RKO (cell line): ENCODE measurements around the gene PGLYRP2.

Experiments used
- DNase-seq: peaks from one replicate; pipeline ENCODE4 v3.0.0-alpha.2; 2016; ENCODE audit warnings: low spot score

PGLYRP2 gene

DNA sequence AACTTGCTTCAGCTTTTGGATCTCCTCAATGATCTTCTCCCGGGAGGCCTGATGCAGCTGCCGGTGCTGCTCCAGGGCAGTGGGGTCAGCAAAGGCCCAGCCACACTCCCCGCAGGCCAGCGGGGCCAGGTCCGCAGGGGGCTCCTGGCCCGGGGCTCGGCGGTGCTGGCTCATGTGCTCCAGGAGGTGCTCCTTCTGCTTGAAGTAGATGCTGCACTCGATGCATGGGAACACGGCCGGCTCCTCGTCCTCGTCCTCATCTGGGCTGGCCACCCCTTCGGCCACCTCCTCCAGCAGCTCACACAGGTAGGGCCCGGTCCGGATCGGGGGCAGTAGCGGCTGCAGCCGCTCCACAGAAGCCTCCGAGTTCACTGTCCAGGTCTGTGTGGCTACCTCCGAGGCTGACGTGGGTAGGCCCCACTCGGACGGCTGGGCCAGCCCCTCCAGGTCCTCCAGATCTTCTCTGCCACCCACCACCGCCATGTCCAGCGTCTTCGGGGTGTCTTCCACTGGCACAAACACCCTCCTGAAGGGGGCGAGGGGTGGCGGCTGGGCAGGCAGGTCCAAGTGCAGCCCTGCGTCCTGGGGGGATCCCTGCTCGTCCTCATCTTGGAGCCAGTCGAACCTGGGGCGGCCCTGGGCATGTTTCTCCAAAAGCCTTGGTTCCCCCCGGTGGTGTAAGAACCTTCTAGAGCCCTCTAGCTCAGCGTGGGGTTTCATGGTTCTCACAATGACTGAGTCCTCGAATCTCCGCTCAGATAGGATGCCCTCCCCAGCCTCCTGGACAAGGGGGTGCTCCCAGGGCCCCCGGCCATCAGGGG, 39.3 kb downstream of the PGLYRP2 start:
- no peak for DNase-seq

GRCh38 chr19:15439078-15439799, 40.1 kb downstream of the PGLYRP2 start:
- no peak for DNase-seq

DNA sequence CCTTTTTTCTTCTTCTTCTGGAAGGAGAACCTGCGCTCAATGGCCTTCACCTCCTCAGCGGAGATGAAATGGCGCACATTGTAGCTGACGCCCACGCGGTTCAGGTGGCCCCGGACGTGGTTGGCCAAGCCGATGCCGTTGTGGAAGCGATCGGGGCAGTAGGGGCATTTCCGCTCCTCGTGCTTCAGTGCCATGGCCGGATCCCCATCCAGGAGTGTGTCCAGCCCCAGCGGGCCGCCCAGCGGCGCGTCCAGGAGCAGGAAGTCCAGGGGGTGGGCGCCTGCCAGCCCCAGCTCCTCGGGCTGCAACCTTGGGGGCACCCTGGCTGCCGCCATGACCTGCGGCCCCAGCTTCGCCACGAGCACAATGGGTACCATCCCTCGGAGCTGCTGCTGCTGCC, 40.7 kb downstream of the PGLYRP2 start:
- no peak for DNase-seq

- no peak for DNase-seq
Measured at GRCh38 chr19:15438124-15438496, 41.2 kb downstream of the PGLYRP2 start.

DNA sequence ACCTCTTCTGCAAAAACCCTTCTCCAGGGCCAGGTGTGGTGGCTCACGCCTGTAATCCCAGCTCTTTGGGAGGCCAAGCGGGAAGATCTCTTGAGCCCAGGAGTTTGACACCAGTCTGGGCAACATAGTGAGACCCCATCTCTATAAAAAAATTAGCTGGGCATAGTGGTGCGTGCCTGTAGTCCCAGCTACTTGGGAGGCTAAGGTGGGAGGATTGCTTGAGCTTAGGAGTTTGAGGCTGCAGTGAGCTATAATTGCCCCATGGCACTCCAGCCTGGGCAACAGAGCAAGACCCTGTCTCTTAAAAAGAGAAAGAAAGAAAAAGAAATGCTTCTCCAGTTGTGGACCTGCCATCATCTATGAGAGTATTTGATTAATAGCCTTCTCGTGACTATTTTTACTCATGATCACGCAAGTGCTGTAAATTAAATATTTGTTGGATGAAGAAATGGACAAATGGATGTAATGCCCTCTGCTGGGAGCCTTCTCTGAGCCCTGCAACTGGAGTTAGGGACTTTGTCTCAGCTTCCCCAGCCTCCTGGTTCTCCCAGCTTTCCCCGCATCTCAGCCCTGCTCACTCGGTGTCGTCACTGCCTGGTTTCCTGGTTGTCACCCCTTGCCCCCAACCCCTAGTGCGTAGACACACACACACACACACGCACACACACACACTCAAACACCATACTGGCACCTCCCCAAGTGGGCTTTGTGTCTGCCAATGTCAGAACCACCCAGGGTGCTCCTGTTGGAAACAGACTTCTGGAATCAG, 41.8 kb downstream of the PGLYRP2 start:
- no peak for DNase-seq

- no peak for DNase-seq
Measured at GRCh38 chr19:15436826-15437110, 42.5 kb downstream of the PGLYRP2 start.

DNA sequence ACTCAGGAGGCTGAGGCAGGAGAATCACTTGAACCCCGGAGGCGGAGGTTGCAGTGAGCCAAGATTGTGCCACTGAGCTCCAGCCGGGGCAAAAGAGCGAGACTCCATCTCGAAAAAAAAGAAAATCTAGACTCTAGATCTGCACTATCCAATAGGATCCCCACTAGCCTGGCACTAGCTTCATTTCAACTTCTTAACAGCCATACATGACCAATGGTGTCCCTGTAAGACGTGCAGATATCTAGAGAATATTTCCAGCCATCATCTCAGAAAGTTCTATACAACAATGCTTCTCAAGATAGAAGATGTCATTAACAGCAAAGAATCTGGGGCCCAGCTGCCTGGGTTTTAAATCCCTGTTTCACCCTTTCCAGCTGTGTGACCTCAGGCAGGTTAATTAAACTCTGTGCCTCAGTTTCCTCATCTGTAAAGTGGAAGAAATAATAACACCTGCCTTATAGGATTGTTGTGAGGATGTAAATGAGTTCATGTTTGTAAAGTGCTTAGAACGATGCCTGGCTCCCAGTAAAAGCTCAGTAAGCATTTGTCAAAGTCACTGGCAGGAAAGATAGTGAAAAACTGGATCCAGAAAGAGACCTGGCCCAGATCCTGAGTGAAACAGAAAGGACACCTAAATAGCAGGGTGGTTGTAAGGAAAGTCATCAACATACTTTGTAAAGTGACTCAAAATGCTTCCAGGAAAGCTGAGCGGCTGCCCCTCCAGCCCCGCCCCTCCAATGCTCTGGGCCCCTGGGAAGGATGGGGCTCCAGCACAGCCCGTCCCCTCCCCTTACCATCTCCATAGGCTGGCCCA, 43.1 kb downstream of the PGLYRP2 start:
- no peak for DNase-seq

DNA sequence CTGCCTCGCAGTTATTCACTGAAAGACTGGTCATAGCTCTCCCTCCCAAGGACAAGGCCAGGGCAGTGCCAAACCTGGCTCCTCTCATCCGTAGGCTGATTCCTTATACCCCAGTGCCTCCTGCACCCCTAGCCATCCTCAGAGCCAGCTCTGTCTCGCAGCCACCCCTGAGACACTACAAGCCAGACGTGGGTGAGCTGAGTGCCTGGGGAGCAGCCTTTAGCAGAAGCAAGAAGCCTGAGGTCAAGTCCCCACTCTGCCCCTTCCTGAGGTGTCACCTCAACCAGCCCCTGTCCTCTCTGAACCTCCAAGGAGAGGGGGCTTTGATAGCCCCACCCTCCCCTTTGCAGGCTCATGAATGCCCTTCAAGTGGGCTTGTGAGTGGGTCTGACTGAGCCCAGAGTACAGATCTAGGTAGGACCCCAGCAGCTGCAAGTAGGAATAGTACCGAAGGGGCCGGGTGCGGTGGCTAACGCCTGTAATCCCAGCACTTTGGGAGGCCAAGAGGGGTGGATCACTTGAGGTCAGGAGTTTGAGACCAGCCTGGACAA, 45.7 kb downstream of the PGLYRP2 start:
- DNase-seq: no peak

DNA sequence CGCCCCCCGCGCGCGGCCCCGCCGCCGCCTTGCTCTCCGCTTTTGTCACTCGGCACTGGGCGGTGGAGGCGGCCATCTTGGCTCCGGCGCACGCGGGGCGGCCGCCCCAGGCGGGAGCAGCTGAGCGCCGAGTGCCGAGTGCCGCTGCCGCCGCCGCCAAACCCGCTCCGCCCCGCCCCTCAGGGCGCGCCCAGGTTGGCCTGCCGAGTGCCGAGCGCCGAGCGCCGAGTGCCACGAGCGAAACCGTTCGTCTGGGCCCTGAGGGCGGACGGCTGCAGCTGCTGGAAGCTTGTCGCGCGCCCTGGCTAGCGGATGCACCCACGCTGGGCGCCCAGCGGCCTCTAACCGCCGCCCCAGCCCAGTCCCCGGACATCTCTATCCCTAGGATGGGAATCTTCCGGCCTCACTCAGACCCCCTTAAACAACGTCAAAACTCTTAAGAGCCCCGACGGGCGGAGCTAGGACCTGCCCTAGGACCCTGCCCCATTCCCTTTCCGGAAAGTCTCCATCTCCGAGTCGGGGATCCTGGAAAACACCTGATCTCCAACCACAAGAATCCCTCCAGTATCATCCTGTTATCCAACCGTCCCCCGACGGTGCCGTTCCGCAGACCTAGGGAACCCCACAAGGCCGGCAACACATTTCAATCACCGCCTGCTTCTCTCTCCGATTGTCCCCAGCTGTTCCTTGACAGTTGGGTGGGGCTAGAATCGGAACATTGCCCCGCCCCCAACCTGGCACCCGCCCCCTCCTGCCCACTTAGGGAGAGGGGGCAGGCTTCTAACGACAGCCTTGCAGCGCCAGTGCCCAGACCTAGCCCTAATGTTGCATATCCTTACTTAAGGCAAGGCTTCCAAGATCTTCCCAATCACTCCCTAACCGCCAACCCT, 46.4 kb downstream of the PGLYRP2 start:
- peak; percentile 90 for DNase-seq

- DNase-seq: no peak
Measured at GRCh38 chr19:15432018-15432494, 47.2 kb downstream of the PGLYRP2 start.

GRCh38 chr19:15431396-15432017, 47.8 kb downstream of the PGLYRP2 start:
- peak; percentile 19 for DNase-seq

- DNase-seq: no peak
Measured at GRCh38 chr19:15430526-15431120, 48.7 kb downstream of the PGLYRP2 start.

DNA sequence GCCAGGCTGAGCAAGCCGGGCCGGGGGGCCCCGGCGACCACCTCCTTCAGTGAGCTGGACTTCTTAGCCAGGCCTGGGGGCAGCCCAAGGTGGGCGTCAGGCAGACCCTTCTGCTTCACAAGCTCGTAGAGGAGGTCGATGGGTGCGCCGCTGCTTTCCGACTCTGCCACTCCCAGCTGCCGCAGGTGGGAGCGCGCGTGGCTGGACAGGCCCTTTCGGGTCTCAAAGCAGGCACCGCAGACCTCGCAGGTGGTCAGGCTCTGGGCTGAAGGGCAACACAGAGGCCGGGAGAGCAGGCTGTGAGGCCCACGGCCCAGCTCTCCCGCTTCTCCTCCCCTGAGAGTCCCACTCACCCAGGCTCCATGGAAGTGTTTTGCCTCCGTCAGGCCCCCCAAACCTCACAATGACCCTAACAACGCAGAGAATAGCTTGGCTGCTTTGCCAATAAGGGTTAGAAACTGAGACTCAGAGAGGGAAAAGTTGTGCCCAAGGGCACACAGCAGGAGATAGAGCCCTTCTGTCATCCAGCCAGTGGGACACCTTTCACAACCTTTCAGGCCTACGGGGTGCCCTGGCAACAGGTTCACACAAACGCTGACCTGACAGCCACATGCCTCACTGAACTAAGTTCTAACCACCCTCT, 49.4 kb downstream of the PGLYRP2 start:
- no peak for DNase-seq

GRCh38 chr19:15428956-15429824, 50.1 kb downstream of the PGLYRP2 start:
- no peak for DNase-seq

DNA sequence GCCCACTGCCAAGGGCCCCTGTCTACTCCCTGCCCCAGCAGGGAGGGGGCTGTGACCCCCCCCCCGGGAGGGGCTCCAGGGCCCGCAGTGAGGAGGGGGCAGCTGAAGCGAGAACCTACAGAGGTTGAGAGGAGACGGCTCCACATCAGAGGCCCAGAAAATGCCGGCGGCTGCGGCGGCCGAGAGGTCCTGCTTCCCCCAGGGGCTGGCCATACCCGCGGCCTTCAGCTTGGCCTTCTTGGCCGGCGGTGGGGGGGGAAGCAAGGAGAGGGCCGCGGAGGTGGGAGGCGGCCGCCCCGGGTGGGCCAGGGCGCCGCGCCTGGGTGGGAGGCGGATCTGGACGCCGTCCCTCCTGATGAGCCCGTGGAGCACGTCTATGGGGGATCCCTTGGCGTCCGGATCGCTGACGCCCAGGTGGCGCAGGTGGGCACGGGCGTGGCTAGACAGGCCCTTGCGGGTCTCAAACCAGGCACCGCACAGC, 51.3 kb downstream of the PGLYRP2 start:
- no peak for DNase-seq

- DNase-seq: no peak
Measured at GRCh38 chr19:15427350-15427700, 52.0 kb downstream of the PGLYRP2 start.

DNA sequence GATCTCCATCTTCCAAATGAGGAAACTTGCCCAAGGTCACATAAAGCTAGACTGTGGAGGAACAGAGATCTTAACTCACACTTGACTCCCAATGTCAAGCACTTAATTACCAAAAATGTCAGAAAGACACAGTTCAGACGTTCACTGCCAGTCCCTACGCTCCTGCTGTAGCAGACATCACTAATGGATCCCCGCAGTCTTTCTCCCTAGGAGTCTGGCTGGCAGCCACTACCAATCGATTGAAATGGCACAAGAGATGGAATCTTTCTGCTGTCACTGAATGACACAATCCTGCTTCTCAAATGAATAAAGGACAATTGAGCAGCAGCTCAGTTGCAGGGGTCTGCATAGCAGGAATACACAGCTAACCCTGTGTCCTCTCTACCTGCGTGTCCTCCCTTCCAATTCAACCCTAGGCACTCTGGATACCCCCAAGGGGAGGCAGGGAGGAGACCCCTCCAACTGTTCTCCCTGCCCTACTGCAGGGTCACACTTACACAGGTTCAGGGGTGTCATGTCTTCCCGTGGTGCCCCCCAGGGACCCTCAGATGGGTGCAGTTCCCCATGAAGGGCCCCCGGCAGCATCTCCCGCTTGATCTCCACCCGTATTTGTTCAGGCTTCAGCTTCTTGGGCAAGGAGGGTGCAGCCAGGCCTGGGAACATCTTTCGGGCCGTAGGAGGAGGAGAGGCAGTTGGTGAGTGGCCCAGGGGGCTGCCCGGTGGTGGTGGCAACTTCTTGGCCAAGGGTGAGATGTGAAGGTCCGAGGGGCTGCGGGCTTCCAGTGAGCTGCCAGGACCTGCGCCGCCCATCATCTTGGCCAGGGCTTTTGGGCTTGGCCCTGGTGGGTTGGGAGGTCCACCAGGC, 52.6 kb downstream of the PGLYRP2 start:
- DNase-seq: no peak
